H1 (cell line): ENCODE measurements around the gene IL1RAP. TPM values are rescaled to one million over a fixed set of nuclear protein-coding genes. Genes with fewer than 3 reads are reported as not detected.

Source experiments
- CTCF ChIA-PET: fragments of 300-600 bp; sonication (Branson Sonifier 250); formaldehyde crosslinking; loops from one replicate; lab custom pipeline; 2021; ENCODE audit not compliant: partially characterized antibody; lab: Charles Lee
- POLR2A ChIA-PET: fragments of 300-600 bp; sonication (Branson Sonifier 250); formaldehyde crosslinking; loops from one replicate; lab custom pipeline; 2021; ENCODE audit warnings: inconsistent platforms; ENCODE audit not compliant: partially characterized antibody; lab: Charles Lee
- DNase-seq, 2 experiments: peaks; one replicate each; pipeline versions ENCODE4 v3.0.0 to v3.0.0-alpha.2; 2010 to 2022; ENCODE audit warnings: low spot score in 2 of 2, low read depth in 1 of 2, mixed read lengths in 1 of 2
- FAIRE-seq: peaks from 2 replicates; lab custom pipeline; 2011; peaks lifted over from hg19 to GRCh38; lab: Jason Lieb, UNC
- H2AFZ ChIP-seq: 2 replicates; pipeline ENCODE4 v1.8.1; 2012; ENCODE audit warnings: low read length, inconsistent platforms
- H2AK5ac ChIP-seq: 2 replicates; pipeline ENCODE4 v1.6.1; 2013; ENCODE audit warnings: low read depth, low read length
- H2BK120ac ChIP-seq: replicated peaks from 2 replicates; pipeline ENCODE3; 2013; ENCODE audit warnings: low read depth, low read length, inconsistent platforms
- H2BK12ac ChIP-seq: 2 replicates; pipeline ENCODE4 v1.6.1; 2013; ENCODE audit warnings: low read depth, low read length
- H2BK15ac ChIP-seq: 2 replicates; pipeline ENCODE4 v1.6.1; 2013; ENCODE audit warnings: low read length
- H2BK20ac ChIP-seq: 2 replicates; pipeline ENCODE4 v1.6.1; 2013; ENCODE audit warnings: low read length
- H2BK5ac ChIP-seq: 2 replicates; pipeline ENCODE4 v1.6.1; 2013; ENCODE audit warnings: low read depth, low read length
- H3K14ac ChIP-seq: 2 replicates; pipeline ENCODE4 v1.6.1; 2013; ENCODE audit warnings: inconsistent platforms; ENCODE audit not compliant: insufficient read length
- H3K18ac ChIP-seq: 2 replicates; pipeline ENCODE4 v1.6.1; 2013; ENCODE audit warnings: low read length; ENCODE audit errors: extremely low read depth
- H3K23ac ChIP-seq: 2 replicates; pipeline ENCODE4 v1.6.1; 2013; ENCODE audit warnings: inconsistent platforms; ENCODE audit not compliant: insufficient read length
- H3K23me2 ChIP-seq: 2 replicates; pipeline ENCODE4 v1.6.1; 2013; ENCODE audit warnings: low read depth, low read length
- H3K27ac ChIP-seq: 2 replicates; pipeline ENCODE4 v1.6.1; 2011; ENCODE audit warnings: low read depth, low read length, inconsistent platforms
- H3K27me3 ChIP-seq, 4 experiments: replicated peaks in 1 of 4; 1 replicate in 1 of 4; 2 replicates in 3 of 4; pipeline versions ENCODE4 v1.6.1 to v1.8.1; 2011 to 2013; ENCODE audit warnings: low read length in 3 of 4, mild to moderate bottlenecking in 3 of 4, inconsistent platforms in 2 of 4, mixed read lengths in 2 of 4, moderate library complexity in 1 of 4; ENCODE audit not compliant: control insufficient read depth in 3 of 4, insufficient read depth in 3 of 4; ENCODE audit errors: extremely low read depth in 1 of 4
- H3K36me3 ChIP-seq, 4 experiments: 2 replicates each; pipeline versions ENCODE4 v1.6.1 to v1.8.1; 2011 to 2013; ENCODE audit warnings: mild to moderate bottlenecking in 4 of 4, low read length in 3 of 4, moderate library complexity in 2 of 4, control low read depth in 1 of 4, inconsistent platforms in 1 of 4; ENCODE audit not compliant: insufficient read depth in 4 of 4, control insufficient read depth in 2 of 4
- H3K4ac ChIP-seq: replicated peaks from 2 replicates; pipeline ENCODE3; 2013; ENCODE audit warnings: low read length, low read depth, mixed read lengths, inconsistent platforms; ENCODE audit not compliant: insufficient read length
- H3K4me1 ChIP-seq, 4 experiments: replicated peaks in 1 of 4; 1 replicate in 1 of 4; 2 replicates in 3 of 4; pipeline versions ENCODE4 v1.6.1 to v1.8.1; 2011 to 2013; ENCODE audit warnings: low read length in 3 of 4, inconsistent platforms in 2 of 4, mixed read lengths in 1 of 4; ENCODE audit not compliant: insufficient read depth in 4 of 4, control insufficient read depth in 3 of 4
- H3K4me2 ChIP-seq, 2 experiments: 2 replicates each; pipeline versions ENCODE4 v1.6.1 to v1.8.1; 2011 to 2013; ENCODE audit warnings: low read depth in 2 of 2, low read length in 2 of 2, control low read depth in 1 of 2, inconsistent platforms in 1 of 2, mild to moderate bottlenecking in 1 of 2; ENCODE audit not compliant: insufficient read depth in 1 of 2
- H3K4me3 ChIP-seq, 4 experiments: fragments of 200-600, 300-600 bp in 1 of 4; sonication (generic), shearing (Covaris generic), sonication (Bioruptor Twin) in 1 of 4; 2 replicates each; pipeline versions ENCODE4 v1.5.1 to v1.8.1; 2011 to 2016; ENCODE audit warnings: low read length in 4 of 4, low read depth in 3 of 4, control low read depth in 2 of 4, inconsistent platforms in 2 of 4, mild to moderate bottlenecking in 2 of 4, mixed read lengths in 1 of 4, moderate library complexity in 1 of 4; ENCODE audit not compliant: insufficient read depth in 2 of 4; ENCODE audit errors: extremely low read depth in 1 of 4
- H3K56ac ChIP-seq: replicated peaks from 2 replicates; pipeline ENCODE3; 2013; ENCODE audit warnings: low read depth, mild to moderate bottlenecking, mixed read lengths, low read length, inconsistent platforms; ENCODE audit not compliant: insufficient read length
- H3K79me1 ChIP-seq: 2 replicates; pipeline ENCODE4 v1.6.1; 2013; ENCODE audit warnings: low read depth, low read length, control low read depth
- H3K79me2 ChIP-seq, 2 experiments: 2 replicates each; pipeline versions ENCODE4 v1.6.1 to v1.8.1; 2012 to 2013; ENCODE audit warnings: low read length in 2 of 2, mild to moderate bottlenecking in 2 of 2, inconsistent platforms in 1 of 2; ENCODE audit not compliant: insufficient read depth in 2 of 2, control insufficient read depth in 1 of 2
- H3K9ac ChIP-seq, 4 experiments: replicated peaks in 1 of 4; 1 replicate in 1 of 4; 2 replicates in 3 of 4; pipeline versions ENCODE4 v1.6.1 to v1.8.1; 2011 to 2013; ENCODE audit warnings: low read depth in 3 of 4, low read length in 3 of 4, control low read depth in 2 of 4, mild to moderate bottlenecking in 2 of 4, moderate library complexity in 2 of 4, inconsistent platforms in 1 of 4; ENCODE audit errors: extremely low read depth in 1 of 4
- H3K9me3 ChIP-seq, 2 experiments: 2 replicates each; pipeline versions ENCODE4 v1.6.1 to v1.8.1; 2012 to 2013; ENCODE audit warnings: mild to moderate bottlenecking in 2 of 2, moderate library complexity in 2 of 2, control low read depth in 1 of 2, inconsistent platforms in 1 of 2, low read depth in 1 of 2, low read length in 1 of 2, mixed read lengths in 1 of 2; ENCODE audit not compliant: insufficient read depth in 2 of 2
- H4K20me1 ChIP-seq, 2 experiments: replicated peaks in 1 of 2; 2 replicates each; pipeline versions ENCODE3 to v1.8.1; 2011 to 2013; ENCODE audit warnings: inconsistent platforms in 2 of 2, low read length in 2 of 2, mild to moderate bottlenecking in 1 of 2; ENCODE audit not compliant: insufficient read depth in 2 of 2, control insufficient read depth in 1 of 2
- H4K5ac ChIP-seq: 2 replicates; pipeline ENCODE4 v1.6.1; 2013; ENCODE audit warnings: low read length, low read depth, mixed read lengths, inconsistent platforms; ENCODE audit not compliant: insufficient read length
- H4K8ac ChIP-seq: 2 replicates; pipeline ENCODE4 v1.8.0; 2013; ENCODE audit warnings: mild to moderate bottlenecking, moderate library complexity, low read length, inconsistent platforms; ENCODE audit not compliant: insufficient read depth; ENCODE audit errors: extremely low read depth
- H4K91ac ChIP-seq: replicated peaks from 2 replicates; pipeline ENCODE3; 2013; ENCODE audit warnings: low read length, mixed read lengths, inconsistent platforms; ENCODE audit not compliant: insufficient read length
- CTCF ChIP-seq, 3 experiments: IDR thresholded peaks; 1 replicate in 2 of 3; 2 replicates in 1 of 3; pipeline versions ENCODE4 v1.5.1 to v1.6.1; 2011; ENCODE audit warnings: low read length in 3 of 3, mild to moderate bottlenecking in 3 of 3, inconsistent platforms in 2 of 3, low read depth in 1 of 3, moderate library complexity in 1 of 3; ENCODE audit not compliant: insufficient read depth in 1 of 3; ENCODE audit errors: control extremely low read depth in 1 of 3
- GTF2F1 ChIP-seq: IDR thresholded peaks from 2 replicates; pipeline ENCODE4 v1.6.1; 2012; ENCODE audit warnings: low read depth, low read length, improper control_type of control experiment, borderline replicate concordance
- HDAC2 ChIP-seq, 2 experiments: fragments of 300-600 bp in 1 of 2; sonication (generic) in 1 of 2; IDR thresholded peaks; 2 replicates each; pipeline ENCODE4 v1.6.1; 2011 to 2012; ENCODE audit warnings: low read depth in 2 of 2, low read length in 2 of 2, mild to moderate bottlenecking in 2 of 2, moderate library complexity in 2 of 2, borderline replicate concordance in 1 of 2, inconsistent platforms in 1 of 2
- JUND ChIP-seq: IDR thresholded peaks from 2 replicates; pipeline ENCODE4 v1.6.1; 2011; ENCODE audit warnings: mild to moderate bottlenecking, improper control_type of control experiment, low read length
- polyA plus RNA-seq, 7 experiments: library from polyadenylated mRNA; depleted of rRNA in 3 of 7; stranded (reverse) in 5 of 7; unstranded in 2 of 7; fragments of >200 nt in 5 of 7; fragments of 200-250 nt in 2 of 7; gene quantifications; 1 replicate in 5 of 7; 2 replicates in 1 of 7; 4 replicates in 1 of 7; pipeline versions ENCODE4 v1.2.1 to v1.2.3, GENCODE V29; 2011 to 2013; ENCODE audit warnings: missing spikeins in 2 of 7, mixed read lengths in 2 of 7
- total RNA-seq: library from RNA; stranded (reverse); fragmentation: NEBNext Ultra II Directional; extraction: Animal tissue kit (Norgen Biotek cat#: 25700); gene quantifications from 2 replicates; pipeline ENCODE4 v1.2.1, GENCODE V29; 2021

IL1RAP gene
- total and polyA plus RNA-seq, 2 of the 8 experiments (the other 6 are each of a cell fraction or from before 2014, with no cell fraction given): 2.4 to 3.9 TPM

- no peak overlapping the region for H3K18ac ChIP-seq
- H3K36me3 ChIP-seq: no peaks in the 10 kb centered on the region; a peak in 1 of 8 replicates
- H3K4me2 ChIP-seq: no peak overlapping the region
- H3K4me1 ChIP-seq: peaks cover 0 to 5% (median 3%) of the 10 kb centered on the region in 4 experiments; a peak in 4 of 7 replicates
- H4K8ac ChIP-seq: no peak overlapping the region
- no peaks in the 10 kb centered on the region for H4K20me1 ChIP-seq
- H3K14ac ChIP-seq: no peak overlapping the region
- H3K4me3 ChIP-seq: no peak overlapping the region
- H3K23me2 ChIP-seq: no peaks in the 10 kb centered on the region; the same call in 1 of the 2 replicates
- DNase-seq (no peak), FAIRE-seq (no peak)
- H2BK120ac ChIP-seq: no peak overlapping the region
- no peaks in the 10 kb centered on the region; a peak in 1 of 7 replicates for H3K27me3 ChIP-seq
- no peak overlapping the region for H4K91ac ChIP-seq
- no peak overlapping the region for H2AFZ ChIP-seq
- H3K4ac ChIP-seq: no peak overlapping the region
- 0 out of 4 replicates have a peak, but pooled peaks cover 0 to 3% of the 10 kb centered on the region in 2 experiments for H3K9me3 ChIP-seq
- no peak overlapping the region for H2BK5ac ChIP-seq
- no peaks in the 10 kb centered on the region for H3K79me1 ChIP-seq
- no peaks in the 10 kb centered on the region for H3K79me2 ChIP-seq
- no peak overlapping the region for H3K9ac ChIP-seq
- no peak overlapping the region for H3K56ac ChIP-seq
- H4K5ac ChIP-seq: no peak overlapping the region
- no peak for TF ChIP-seq JUND
- no peak for TF ChIP-seq HDAC2 (IDR thresholded peaks at IDR 0.05; ENCODE audit: borderline replicate concordance in 1 of 2, low read depth in 2 of 2, low read length in 2 of 2)
- no peak for TF ChIP-seq CTCF (IDR thresholded peaks at IDR 0.05; ENCODE audit: control extremely low read depth in 1 of 3, insufficient read depth in 1 of 3, low read depth in 1 of 3, low read length in 3 of 3)
- no peak for TF ChIP-seq GTF2F1
- H3K23ac ChIP-seq: no peak overlapping the region
- CTCF ChIA-PET: interaction anchor here (1.0 kb wide), 1 partner anchor 41 kb away, joined by 3 read pairs; no protein-coding TSS in a partner anchor
- no peak overlapping the region for H2BK15ac ChIP-seq
- no peak overlapping the region for H3K27ac ChIP-seq
- H2BK12ac ChIP-seq: no peak overlapping the region
- POLR2A ChIA-PET: interaction anchor here (1.7 kb wide), 1 partner anchor 27 kb away, joined by 5 read pairs; no protein-coding TSS in a partner anchor
- H2BK20ac ChIP-seq: no peak overlapping the region
- no peak overlapping the region for H2AK5ac ChIP-seq
Observed at GRCh38 chr3:190552021-190552420, 38.1 kb downstream of the IL1RAP start.
